GM12874 (cell line): ENCODE results near the gene PLEKHG5.

Experiments used
- CTCF ChIP-seq: IDR thresholded peaks from 2 replicates; pipeline ENCODE4 v1.5.1; 2011; ENCODE audit warnings: low read depth, mild to moderate bottlenecking, control low read depth, low read length, moderate library complexity; ENCODE audit not compliant: insufficient read depth

PLEKHG5 gene

GRCh38 chr1:6500544-6501278, 9.2 kb upstream of the PLEKHG5 start:
- TF ChIP-seq CTCF = no peak

GRCh38 chr1:6499296-6499695, 7.8 kb upstream of the PLEKHG5 start:
- TF ChIP-seq CTCF = no peak

- no peak for TF ChIP-seq CTCF
Observed at GRCh38 chr1:6498576-6499111, 7.2 kb upstream of the PLEKHG5 start.

GRCh38 chr1:6497867-6498575, 6.6 kb upstream of the PLEKHG5 start:
- no peak for TF ChIP-seq CTCF

- no peak for TF ChIP-seq CTCF
Observed at GRCh38 chr1:6497215-6497866, 5.9 kb upstream of the PLEKHG5 start.

GRCh38 chr1:6496890-6497214, 5.4 kb upstream of the PLEKHG5 start:
- no peak for TF ChIP-seq CTCF

GRCh38 chr1:6496365-6496721, 4.9 kb upstream of the PLEKHG5 start:
- TF ChIP-seq CTCF = no peak
